Liver (tissue), 3 donors: Measurements from ENCODE around the gene WASF2.

Experiments used
- CTCF ChIP-seq: fragments of 150-350 bp; IDR thresholded peaks from 2 replicates; pipeline ENCODE4 v1.5.1; 2017; ENCODE audit warnings: improper control_type of control experiment, low read depth, low read length; ENCODE audit not compliant: missing input control
- JUND ChIP-seq, 2 donors: IDR thresholded peaks; 2 replicates each; pipeline ENCODE4 v1.6.1; 2016; ENCODE audit warnings: antibody characterized with exemption in 2 of 2
- REST ChIP-seq: IDR thresholded peaks from 2 replicates; pipeline ENCODE4 v1.6.1; 2016; ENCODE audit warnings: antibody characterized with exemption, mild to moderate bottlenecking
- YY1 ChIP-seq: IDR thresholded peaks from 2 replicates; pipeline ENCODE4 v1.6.1; 2016; ENCODE audit warnings: antibody characterized with exemption, mild to moderate bottlenecking
- donor health status: healthy.
- donor health status: healthy.

GRCh38 chr1:27435566-27436203, 54.3 kb downstream of the WASF2 start:
- no peak for TF ChIP-seq CTCF
- TF ChIP-seq YY1 = no peak
- no peak for TF ChIP-seq REST
- no peak for TF ChIP-seq JUND (IDR thresholded peaks at IDR 0.05)
